Caco-2 (cell line): ENCODE results near the gene NFKBIE. TPM values are rescaled to one million over a fixed set of nuclear protein-coding genes. Genes with fewer than 3 reads are reported as not detected.
"Not testable (repeated sequence)": the region's sequence is repeated elsewhere in the genome, so short reads cannot be mapped to it uniquely, and the experiment has no call there.

Source experiments
- BruUV-seq: library from RNA; stranded (reverse); fragments of 400-500 nt; replicated peaks from 2 replicates; lab custom pipeline; 2021; lab: Mats Ljungman, UMichigan
- CTCF ChIA-PET: fragments of 300-600 bp; sonication (Branson Sonifier 250); formaldehyde crosslinking; loops from one replicate; lab custom pipeline; 2022; ENCODE audit warnings: antibody characterized with exemption; lab: Charles Lee
- POLR2A ChIA-PET: fragments of 300-600 bp; sonication (Branson Sonifier 250); formaldehyde crosslinking; loops from one replicate; lab custom pipeline; 2022; ENCODE audit warnings: antibody characterized with exemption; lab: Charles Lee
- DNase-seq, 2 experiments: peaks; one replicate each; pipeline versions ENCODE4 v3.0.0 to v3.0.0-alpha.2; 2020 to 2022
- H3K27me3 ChIP-seq: replicated peaks from 2 replicates; pipeline ENCODE4 v1.6.0; 2011; ENCODE audit warnings: low read length; ENCODE audit not compliant: control insufficient read depth, insufficient read depth
- H3K36me3 ChIP-seq: 2 replicates; pipeline ENCODE4 v1.5.1; 2011; ENCODE audit warnings: low read length; ENCODE audit not compliant: control insufficient read depth, insufficient read depth
- H3K4me1 ChIP-seq: fragments of 250-450 bp; sonication (Bioruptor Pico); 2 replicates; pipeline ENCODE4 v1.5.1; 2020; ENCODE audit warnings: mild to moderate bottlenecking
- H3K4me3 ChIP-seq: 2 replicates; pipeline ENCODE4 v1.5.1; 2011; ENCODE audit warnings: low read depth, mild to moderate bottlenecking, control low read depth, low read length
- H3K9me3 ChIP-seq: fragments of 250-450 bp; sonication (Bioruptor Pico); 2 replicates; pipeline ENCODE4 v1.5.1; 2020; ENCODE audit warnings: mild to moderate bottlenecking, moderate library complexity
- H3K27ac Mint-ChIP-seq: one replicate; pipeline ENCODE4 v1.8.0; 2022; ENCODE audit warnings: mixed read lengths; ENCODE audit not compliant: unreplicated experiment
- H3K27me3 Mint-ChIP-seq: one replicate; pipeline ENCODE4 v1.8.0; 2022; ENCODE audit warnings: mixed read lengths; ENCODE audit not compliant: insufficient read depth, unreplicated experiment
- H3K36me3 Mint-ChIP-seq: one replicate; pipeline ENCODE4 v1.8.0; 2022; ENCODE audit warnings: mild to moderate bottlenecking, mixed read lengths; ENCODE audit not compliant: insufficient read depth, unreplicated experiment
- H3K4me1 Mint-ChIP-seq: one replicate; pipeline ENCODE4 v1.8.0; 2022; ENCODE audit warnings: low read depth, mixed read lengths; ENCODE audit not compliant: unreplicated experiment
- H3K4me3 Mint-ChIP-seq: one replicate; pipeline ENCODE4 v1.8.0; 2022; ENCODE audit warnings: mild to moderate bottlenecking, moderate library complexity, mixed read lengths; ENCODE audit not compliant: unreplicated experiment
- H3K9me3 Mint-ChIP-seq: one replicate; pipeline ENCODE4 v1.8.0; 2022; ENCODE audit warnings: mixed read lengths; ENCODE audit not compliant: unreplicated experiment
- CTCF ChIP-seq, 2 experiments: fragments of 200-600 bp in 1 of 2; IDR thresholded peaks; 1 replicate in 1 of 2; 2 replicates in 1 of 2; pipeline versions ENCODE4 v1.5.1 to v1.8.0; 2011 to 2022; ENCODE audit warnings: antibody characterized with exemption in 1 of 2, control low read depth in 1 of 2, inconsistent platforms in 1 of 2, low read depth in 1 of 2, low read length in 1 of 2, mild to moderate bottlenecking in 1 of 2, moderate library complexity in 1 of 2; ENCODE audit not compliant: insufficient read depth in 1 of 2, severe bottlenecking in 1 of 2, unreplicated experiment in 1 of 2
- intact Hi-C: fragments of 100-400 bp; cut with micrococcal nuclease; formaldehyde crosslinking; loops from one replicate; pipeline ENCODE4 v1.10.0; 2022; ENCODE audit not compliant: unreplicated experiment
- total RNA-seq: library from RNA; stranded (reverse); gene quantifications from 2 replicates; pipeline ENCODE4 v1.2.3, GENCODE V29; 2022

NFKBIE gene
- total RNA-seq, 1 experiment from 2014 or later = 8.4 TPM

- Histone ChIP-seq H3K27me3 (no peaks in the 10 kb centered on the region), H3K36me3 (no peaks in the 10 kb centered on the region), H3K9me3 (no peaks in the 10 kb centered on the region), H3K4me3 (no peak overlapping the region), H3K4me1 (peaks cover 19% of the 10 kb centered on the region)
- no peak overlapping the region for H3K4me3 Mint-ChIP-seq
- BruUV-seq = TSS peak; percentile 11
- CTCF ChIA-PET = interaction anchor here (0.5 to 3.5 kb wide), 6 partner anchors 9 to 137 kb away, joined by 3 to 25 read pairs (median 8); partner anchors contain the start of gene SLC29A1
- H3K27me3 Mint-ChIP-seq = no peaks in the 10 kb centered on the region
- POLR2A ChIA-PET = no interaction called here
- peak overlapping the region; percentile 23 for H3K27ac Mint-ChIP-seq
- no peak for TF ChIP-seq CTCF (IDR thresholded peaks at IDR 0.05; ENCODE audit: insufficient read depth in 1 of 2, low read depth in 1 of 2, low read length in 1 of 2, severe bottlenecking in 1 of 2, unreplicated experiment in 1 of 2)
- no peaks in the 10 kb centered on the region for H3K9me3 Mint-ChIP-seq
- DNase-seq = no peak
- H3K36me3 Mint-ChIP-seq = peaks cover 18% of the 10 kb centered on the region
- intact Hi-C loops = loop anchor here (1.0 kb wide), 2 partner anchors 12 to 138 kb away; no protein-coding TSS in a partner anchor
- peaks cover 17% of the 10 kb centered on the region for H3K4me1 Mint-ChIP-seq
Observed at GRCh38 chr6:44233567-44234100, 31.7 kb downstream of the NFKBIE start.

- Histone ChIP-seq H3K4me1 (peaks cover 15% of the 10 kb centered on the region), H3K4me3 (no peak overlapping the region), H3K36me3 (no peaks in the 10 kb centered on the region), H3K9me3 (no peaks in the 10 kb centered on the region), H3K27me3 (no peaks in the 10 kb centered on the region)
- H3K4me3 Mint-ChIP-seq = no peak overlapping the region
- no peak for DNase-seq
- intact Hi-C loops = no loop called here
- peaks cover 24% of the 10 kb centered on the region for H3K36me3 Mint-ChIP-seq
- ChIA-PET CTCF (interaction anchor here (2.2 to 3.5 kb wide), 2 partner anchors 9 to 12 kb away, joined by 13 to 25 read pairs; partner anchors contain the start of gene SLC29A1), POLR2A (no interaction called here)
- H3K9me3 Mint-ChIP-seq = no peaks in the 10 kb centered on the region
- H3K27me3 Mint-ChIP-seq = no peaks in the 10 kb centered on the region
- BruUV-seq = no TSS peak
- H3K27ac Mint-ChIP-seq = peak overlapping the region; percentile 23
- H3K4me1 Mint-ChIP-seq = peaks cover 17% of the 10 kb centered on the region
- no peak for TF ChIP-seq CTCF (IDR thresholded peaks at IDR 0.05; ENCODE audit: insufficient read depth in 1 of 2, low read depth in 1 of 2, low read length in 1 of 2, severe bottlenecking in 1 of 2, unreplicated experiment in 1 of 2)
Observed at GRCh38 chr6:44232676-44233566, 32.4 kb downstream of the NFKBIE start.

GRCh38 chr6:44231426-44231825, 33.9 kb downstream of the NFKBIE start:
- BruUV-seq, H3K27me3 ChIP-seq, H3K4me3 Mint-ChIP-seq, H3K4me3 ChIP-seq, H3K36me3 ChIP-seq, intact Hi-C loops, CTCF ChIA-PET, DNase-seq, POLR2A ChIA-PET, H3K9me3 ChIP-seq, H3K9me3 Mint-ChIP-seq, H3K27me3 Mint-ChIP-seq: not testable (repeated sequence)
- Mint-ChIP-seq H3K36me3 (peaks cover 11% of the 10 kb centered on the region), H3K4me1 (peaks cover 17% of the 10 kb centered on the region), H3K27ac (peak overlapping the region; percentile 37)
- peaks cover 17% of the 10 kb centered on the region for H3K4me1 ChIP-seq
